ENCODE results near the gene XRRA1. TPM values are rescaled to one million over a fixed set of nuclear protein-coding genes. Genes with fewer than 3 reads are reported as not detected.
A peak's percentile ranks its signal among the peaks of the same experiment; 100 is the strongest.

XRRA1 gene
- total and polyA plus RNA-seq, 7 experiments from 2014 or later: 11.3 to 20.8 (median 17.8) TPM

GRCh38 chr11:74870485-74870884 is 78.4 kb downstream of the XRRA1 start:
- Mint-ChIP-seq H3K4me3 (no peak overlapping the region), H3K4me1 (no peaks in the 10 kb centered on the region), H3K9me3 (peaks cover 32 to 95% (median 78%) of the 10 kb centered on the region in 11 donors), H3K36me3 (peaks cover 58 to 93% (median 84%) of the 10 kb centered on the region in 5 donors), H3K27ac (no peak overlapping the region), H3K27me3 (no peaks in the 10 kb centered on the region)
- peaks cover 8 to 72% (median 13%) of the 10 kb centered on the region in 3 experiments for H3K36me3 ChIP-seq (ENCODE audit: control insufficient read depth in 2 of 3, insufficient read depth in 3 of 3, low read length in 3 of 3)
- no peak overlapping the region for H3K27ac ChIP-seq (ENCODE audit: low read depth, low read length)
- ChIA-PET CTCF (no interaction called here), POLR2A (no interaction called here)
- ATAC-seq (no peak), DNase-seq (no peak)
- no peak overlapping the region for H3K4me3 ChIP-seq (ENCODE audit: low read length)
- H3K4me1 ChIP-seq (ENCODE audit: control insufficient read depth in 2 of 2, insufficient read depth in 2 of 2, low read length in 2 of 2): no peaks in the 10 kb centered on the region
- H3K27me3 ChIP-seq (ENCODE audit: control insufficient read depth in 2 of 2, insufficient read depth in 2 of 2, low read length in 2 of 2): no peaks in the 10 kb centered on the region
- intact Hi-C loops (cut with micrococcal nuclease): no loop called here
- peaks cover 8 to 80% (median 51%) of the 10 kb centered on the region in 3 experiments for H3K9me3 ChIP-seq (ENCODE audit: control insufficient read depth in 2 of 3, low read length in 3 of 3)

GRCh38 chr11:74866557-74866956 is 82.3 kb downstream of the XRRA1 start:
- POLR2A ChIA-PET: no interaction called here

GRCh38 chr11:74863410-74863809 is 85.5 kb downstream of the XRRA1 start:
- ATAC-seq (no peak), DNase-seq (no peak)
- ChIA-PET POLR2A (no interaction called here), CTCF (no interaction called here)
- H3K27me3 ChIP-seq (ENCODE audit: control insufficient read depth in 2 of 2, insufficient read depth in 2 of 2, low read length in 2 of 2): no peaks in the 10 kb centered on the region
- H3K36me3 Mint-ChIP-seq: peaks cover 49 to 97% (median 91%) of the 10 kb centered on the region in 5 donors
- intact Hi-C loops (cut with micrococcal nuclease): no loop called here
- no peaks in the 10 kb centered on the region for H3K27me3 Mint-ChIP-seq
- H3K27ac ChIP-seq (ENCODE audit: low read depth, low read length): no peak overlapping the region
- no peaks in the 10 kb centered on the region for H3K4me1 ChIP-seq (ENCODE audit: control insufficient read depth in 2 of 2, insufficient read depth in 2 of 2, low read length in 2 of 2)
- peaks cover 8 to 80% (median 51%) of the 10 kb centered on the region in 11 donors for H3K9me3 Mint-ChIP-seq
- H3K9me3 ChIP-seq (ENCODE audit: control insufficient read depth in 2 of 3, low read length in 3 of 3): peaks cover 9 to 48% (median 21%) of the 10 kb centered on the region in 3 experiments
- H3K4me1 Mint-ChIP-seq: peaks cover 0 to 5% (median 0%) of the 10 kb centered on the region in 7 donors
- H3K27ac Mint-ChIP-seq: no peak overlapping the region
- no peak overlapping the region for H3K4me3 Mint-ChIP-seq
- H3K36me3 ChIP-seq (ENCODE audit: control insufficient read depth in 2 of 3, insufficient read depth in 3 of 3, low read length in 3 of 3): peaks cover 10 to 78% (median 13%) of the 10 kb centered on the region in 3 experiments
- H3K4me3 ChIP-seq (ENCODE audit: low read length): no peak overlapping the region

More at GRCh38 chr11:74866557-74866956, 82.3 kb downstream of the XRRA1 start:
- peaks cover 10 to 74% (median 13%) of the 10 kb centered on the region in 3 experiments for H3K36me3 ChIP-seq (ENCODE audit: control insufficient read depth in 2 of 3, insufficient read depth in 3 of 3, low read length in 3 of 3)
- no peaks in the 10 kb centered on the region for H3K27me3 ChIP-seq (ENCODE audit: control insufficient read depth in 2 of 2, insufficient read depth in 2 of 2, low read length in 2 of 2)
- intact Hi-C loops (cut with micrococcal nuclease): no loop called here
- peaks cover 22 to 93% (median 73%) of the 10 kb centered on the region in 11 donors for H3K9me3 Mint-ChIP-seq
- H3K4me3 Mint-ChIP-seq: peak overlapping the region in 1 of 10 donors; percentile 32
- peaks cover 56 to 97% (median 91%) of the 10 kb centered on the region in 5 donors for H3K36me3 Mint-ChIP-seq
- H3K27ac Mint-ChIP-seq: peak overlapping the region in 2 of 9 donors; percentile 62 to 73
- peaks cover 9 to 71% (median 40%) of the 10 kb centered on the region in 3 experiments for H3K9me3 ChIP-seq (ENCODE audit: control insufficient read depth in 2 of 3, low read length in 3 of 3)
- DNase-seq (no peak), ATAC-seq (no peak)
- no peaks in the 10 kb centered on the region for H3K27me3 Mint-ChIP-seq
- CTCF ChIA-PET: interaction anchor here (0.7 kb wide), 1 partner anchor 63 kb away, joined by 4 read pairs; no protein-coding TSS in a partner anchor
- H3K4me1 ChIP-seq (ENCODE audit: control insufficient read depth in 2 of 2, insufficient read depth in 2 of 2, low read length in 2 of 2): no peaks in the 10 kb centered on the region
- no peak overlapping the region for H3K27ac ChIP-seq (ENCODE audit: low read depth, low read length)
- no peaks in the 10 kb centered on the region for H3K4me1 Mint-ChIP-seq
- no peak overlapping the region for H3K4me3 ChIP-seq (ENCODE audit: low read length)

- DNase-seq (no peak), ATAC-seq (no peak)
- intact Hi-C loops (cut with micrococcal nuclease): no loop called here
- Histone ChIP-seq H3K4me3 (ENCODE audit: low read length) (no peak overlapping the region), H3K27me3 (ENCODE audit: control insufficient read depth in 2 of 2, insufficient read depth in 2 of 2, low read length in 2 of 2) (no peaks in the 10 kb centered on the region), H3K36me3 (ENCODE audit: control insufficient read depth in 2 of 3, insufficient read depth in 3 of 3, low read length in 3 of 3) (peaks cover 7 to 76% (median 11%) of the 10 kb centered on the region in 3 experiments), H3K27ac (ENCODE audit: low read depth, low read length) (no peak overlapping the region), H3K4me1 (ENCODE audit: control insufficient read depth in 2 of 2, insufficient read depth in 2 of 2, low read length in 2 of 2) (no peaks in the 10 kb centered on the region), H3K9me3 (ENCODE audit: control insufficient read depth in 2 of 3, low read length in 3 of 3) (peaks cover 4 to 21% (median 4%) of the 10 kb centered on the region in 3 experiments)
- H3K4me1 Mint-ChIP-seq: peaks cover 0 to 5% (median 0%) of the 10 kb centered on the region in 7 donors
- POLR2A ChIA-PET: no interaction called here
- H3K9me3 Mint-ChIP-seq: peaks cover 0 to 53% (median 28%) of the 10 kb centered on the region in 11 donors
- H3K27me3 Mint-ChIP-seq: no peaks in the 10 kb centered on the region
- peaks cover 33 to 97% (median 79%) of the 10 kb centered on the region in 5 donors for H3K36me3 Mint-ChIP-seq
- H3K4me3 Mint-ChIP-seq: no peak overlapping the region
- H3K27ac Mint-ChIP-seq: no peak overlapping the region
- CTCF ChIA-PET: no interaction called here
Observed at GRCh38 chr11:74860743-74861142, 88.1 kb downstream of the XRRA1 start.

- Histone ChIP-seq H3K36me3 (ENCODE audit: control insufficient read depth in 2 of 3, insufficient read depth in 3 of 3, low read length in 3 of 3) (peaks cover 0 to 52% (median 4%) of the 10 kb centered on the region in 3 experiments), H3K4me1 (ENCODE audit: control insufficient read depth in 2 of 2, insufficient read depth in 2 of 2, low read length in 2 of 2) (no peaks in the 10 kb centered on the region), H3K9me3 (ENCODE audit: control insufficient read depth in 2 of 3, low read length in 3 of 3) (no peaks in the 10 kb centered on the region), H3K27me3 (ENCODE audit: control insufficient read depth in 2 of 2, insufficient read depth in 2 of 2, low read length in 2 of 2) (no peaks in the 10 kb centered on the region), H3K4me3 (ENCODE audit: low read length) (no peak overlapping the region), H3K27ac (ENCODE audit: low read depth, low read length) (no peak overlapping the region)
- peaks cover 15 to 78% (median 51%) of the 10 kb centered on the region in 5 donors for H3K36me3 Mint-ChIP-seq
- no peak overlapping the region for H3K4me3 Mint-ChIP-seq
- ATAC-seq (no peak), DNase-seq (no peak)
- peaks cover 0 to 1% (median 0%) of the 10 kb centered on the region in 11 donors for H3K9me3 Mint-ChIP-seq
- ChIA-PET POLR2A (no interaction called here), CTCF (no interaction called here)
- intact Hi-C loops (cut with micrococcal nuclease): no loop called here
- H3K4me1 Mint-ChIP-seq: peaks cover 0 to 3% (median 0%) of the 10 kb centered on the region in 7 donors
- no peak overlapping the region for H3K27ac Mint-ChIP-seq
- H3K27me3 Mint-ChIP-seq: no peaks in the 10 kb centered on the region
Observed at GRCh38 chr11:74853223-74853622, 95.7 kb downstream of the XRRA1 start.

- Mint-ChIP-seq H3K27me3 (no peaks in the 10 kb centered on the region), H3K4me3 (no peak overlapping the region), H3K9me3 (no peaks in the 10 kb centered on the region), H3K4me1 (peaks cover 4 to 23% (median 9%) of the 10 kb centered on the region in 7 donors), H3K36me3 (peaks cover 26 to 80% (median 55%) of the 10 kb centered on the region in 5 donors), H3K27ac (no peak overlapping the region)
- Histone ChIP-seq H3K4me3 (ENCODE audit: low read length) (no peak overlapping the region), H3K9me3 (ENCODE audit: control insufficient read depth in 2 of 3, low read length in 3 of 3) (no peaks in the 10 kb centered on the region), H3K36me3 (ENCODE audit: control insufficient read depth in 2 of 3, insufficient read depth in 3 of 3, low read length in 3 of 3) (peaks cover 0 to 64% (median 4%) of the 10 kb centered on the region in 3 experiments), H3K27ac (ENCODE audit: low read depth, low read length) (no peak overlapping the region), H3K27me3 (ENCODE audit: control insufficient read depth in 2 of 2, insufficient read depth in 2 of 2, low read length in 2 of 2) (no peaks in the 10 kb centered on the region), H3K4me1 (ENCODE audit: control insufficient read depth in 2 of 2, insufficient read depth in 2 of 2, low read length in 2 of 2) (peaks cover 0 to 15% of the 10 kb centered on the region in 2 donors)
- ChIA-PET CTCF (no interaction called here), POLR2A (no interaction called here)
- no peak for DNase-seq
- no peak for ATAC-seq
- intact Hi-C loops (cut with micrococcal nuclease): no loop called here
Observed at GRCh38 chr11:74849525-74850391, 99.1 kb downstream of the XRRA1 start.

Data from naive thymus-derived CD4-positive, alpha-beta T cell (primary cell).